Keratinocyte (primary cell): Measurements from ENCODE around the gene ICA1L. TPM values are rescaled to one million over a fixed set of nuclear protein-coding genes. Genes with fewer than 3 reads are reported as not detected.
A peak's percentile ranks its signal among the peaks of the same experiment; 100 is the strongest.
"Not testable (repeated sequence)": the region's sequence is repeated elsewhere in the genome, so short reads cannot be mapped to it uniquely, and the experiment has no call there.

Experiments
- DNase-seq: peaks from one replicate; pipeline ENCODE4 v3.0.0-alpha.2; 2011; ENCODE audit warnings: low read depth, missing footprints, low spot score
- FAIRE-seq: peaks from 2 replicates; lab custom pipeline; 2011; peaks lifted over from hg19 to GRCh38; lab: Jason Lieb, UNC
- H2AFZ ChIP-seq: 2 replicates; pipeline ENCODE4 v1.6.0; 2012; ENCODE audit warnings: low read length, control low read depth, inconsistent platforms; ENCODE audit not compliant: control insufficient read depth
- H3K27ac ChIP-seq: 2 replicates; pipeline ENCODE4 v1.5.1; 2011; ENCODE audit warnings: low read length; ENCODE audit not compliant: control insufficient read depth, insufficient read depth
- H3K27me3 ChIP-seq: 3 replicates; pipeline ENCODE4 v1.6.0; 2011; ENCODE audit warnings: low read length; ENCODE audit not compliant: control insufficient read depth, insufficient read depth; ENCODE audit errors: extremely low read depth
- H3K36me3 ChIP-seq, 2 experiments: 2 replicates in 1 of 2; 3 replicates in 1 of 2; pipeline ENCODE4 v1.5.1; 2011; ENCODE audit warnings: low read length in 2 of 2, mild to moderate bottlenecking in 1 of 2; ENCODE audit not compliant: control insufficient read depth in 2 of 2, insufficient read depth in 2 of 2; ENCODE audit errors: extremely low read depth in 1 of 2
- H3K4me1 ChIP-seq: 3 replicates; pipeline ENCODE4 v1.5.1; 2011; ENCODE audit warnings: low read length; ENCODE audit not compliant: control insufficient read depth, insufficient read depth; ENCODE audit errors: extremely low read depth
- H3K4me2 ChIP-seq: 3 replicates; pipeline ENCODE4 v1.6.0; 2011; ENCODE audit warnings: low read depth, low read length; ENCODE audit not compliant: control insufficient read depth, insufficient read depth; ENCODE audit errors: extremely low read depth
- H3K4me3 ChIP-seq, 3 experiments: fragments of 200-600 bp in 1 of 3; sonication (generic) in 1 of 3; 2 replicates in 2 of 3; 3 replicates in 1 of 3; pipeline ENCODE4 v1.5.1; 2011 to 2016; ENCODE audit warnings: low read length in 3 of 3, mild to moderate bottlenecking in 3 of 3, control low read depth in 2 of 3, inconsistent platforms in 1 of 3, low read depth in 1 of 3, mixed read lengths in 1 of 3, mixed run types in 1 of 3, moderate library complexity in 1 of 3; ENCODE audit not compliant: control insufficient read depth in 2 of 3, insufficient read depth in 2 of 3; ENCODE audit errors: extremely low read depth in 1 of 3
- H3K79me2 ChIP-seq: 2 replicates; pipeline ENCODE4 v1.6.0; 2012; ENCODE audit warnings: low read length; ENCODE audit not compliant: control insufficient read depth, insufficient read depth
- H3K9ac ChIP-seq: 3 replicates; pipeline ENCODE4 v1.6.0; 2011; ENCODE audit warnings: low read length; ENCODE audit not compliant: control insufficient read depth, insufficient read depth; ENCODE audit errors: extremely low read depth
- H3K9me1 ChIP-seq: 3 replicates; pipeline ENCODE4 v1.6.0; 2011; ENCODE audit warnings: low read length; ENCODE audit not compliant: control insufficient read depth, insufficient read depth; ENCODE audit errors: extremely low read depth
- H3K9me3 ChIP-seq: 2 replicates; pipeline ENCODE4 v1.5.1; 2012; ENCODE audit warnings: low read depth, low read length; ENCODE audit not compliant: control insufficient read depth
- H4K20me1 ChIP-seq: 3 replicates; pipeline ENCODE4 v1.6.0; 2011; ENCODE audit warnings: low read length; ENCODE audit not compliant: control insufficient read depth, insufficient read depth; ENCODE audit errors: extremely low read depth
- EZH2 ChIP-seq: IDR thresholded peaks from one replicate; pipeline ENCODE4 v1.6.1; 2012; ENCODE audit warnings: inconsistent platforms, mild to moderate bottlenecking, low read length, moderate library complexity
- dilution Hi-C: fragments of 300-500 bp; cut with MboI; formaldehyde crosslinking; loops from one replicate; pipeline ENCODE4 v1.7.0; 2020; ENCODE audit warnings: low sequenced_read_pairs; ENCODE audit not compliant: extremely low pct_ligation_motif_present
- polyA plus RNA-seq, 5 experiments: library from polyadenylated mRNA; depleted of rRNA in 3 of 5; stranded (reverse) in 3 of 5; stranded (forward) in 1 of 5; unstranded in 1 of 5; fragments of >200 nt; gene quantifications; 1 replicate in 1 of 5; 2 replicates in 3 of 5; 3 replicates in 1 of 5; pipeline versions ENCODE4 v1.2.1 to v1.2.3, GENCODE V29; 2011 to 2012; ENCODE audit warnings: missing spikeins in 2 of 5, low read depth in 1 of 5, low replicate concordance in 1 of 5
- TF ChIP-seq, protein P1 (sequence below), 3 experiments: IDR thresholded peaks in 1 of 3; conservative IDR thresholded peaks in 1 of 3; optimal IDR thresholded peaks in 1 of 3; 2 replicates in 2 of 3; 3 replicates in 1 of 3; pipeline versions ENCODE3 to v1.5.1; 2011; ENCODE audit warnings: low read length in 3 of 3, mild to moderate bottlenecking in 3 of 3, moderate library complexity in 2 of 3, control low read depth in 1 of 3, inconsistent platforms in 1 of 3; ENCODE audit not compliant: insufficient read depth in 2 of 3; ENCODE audit errors: extremely low read depth in 1 of 3

The ICA1L gene
- polyA plus RNA-seq, 1 donor (not counting 4 experiments of a cell fraction or from before 2014, with no cell fraction given), result 2.2 TPM

DNA sequence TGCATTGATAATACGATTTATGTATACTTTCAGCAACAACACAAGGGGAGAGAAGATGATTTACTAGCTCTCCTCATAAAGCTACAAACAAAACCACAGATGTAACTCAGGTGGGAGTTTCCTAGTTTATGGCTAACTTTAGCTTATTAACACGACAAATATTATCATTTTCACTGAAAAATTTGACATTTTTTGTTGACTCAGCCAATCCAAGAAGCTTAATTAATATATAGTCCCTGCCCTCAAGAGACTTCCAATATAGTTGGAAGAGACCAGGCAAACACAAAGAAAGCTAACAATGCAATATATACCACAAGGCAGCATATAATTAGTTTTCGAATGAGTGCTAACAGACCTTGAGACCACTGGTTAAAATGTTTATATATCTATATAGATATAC, 39.1 kb upstream of the ICA1L start:
- Histone ChIP-seq H3K27ac (peak overlapping the region; percentile 91), H3K36me3 (peaks cover 0 to 5% of the 10 kb centered on the region in 2 experiments), H3K4me1 (peaks cover 6% of the 10 kb centered on the region), H3K27me3 (no peaks in the 10 kb centered on the region), H4K20me1 (no peaks in the 10 kb centered on the region), H3K79me2 (peaks cover 41% of the 10 kb centered on the region), H2AFZ (no peak overlapping the region), H3K4me2 (peak overlapping the region; percentile 87), H3K9me1 (no peaks in the 10 kb centered on the region), H3K9ac (peak overlapping the region; percentile 90), H3K9me3 (no peaks in the 10 kb centered on the region), H3K4me3 (peak overlapping the region; percentile 85 to 96 (median 86))
- FAIRE-seq (no peak), DNase-seq (no peak)
- TF ChIP-seq, protein P1, sequence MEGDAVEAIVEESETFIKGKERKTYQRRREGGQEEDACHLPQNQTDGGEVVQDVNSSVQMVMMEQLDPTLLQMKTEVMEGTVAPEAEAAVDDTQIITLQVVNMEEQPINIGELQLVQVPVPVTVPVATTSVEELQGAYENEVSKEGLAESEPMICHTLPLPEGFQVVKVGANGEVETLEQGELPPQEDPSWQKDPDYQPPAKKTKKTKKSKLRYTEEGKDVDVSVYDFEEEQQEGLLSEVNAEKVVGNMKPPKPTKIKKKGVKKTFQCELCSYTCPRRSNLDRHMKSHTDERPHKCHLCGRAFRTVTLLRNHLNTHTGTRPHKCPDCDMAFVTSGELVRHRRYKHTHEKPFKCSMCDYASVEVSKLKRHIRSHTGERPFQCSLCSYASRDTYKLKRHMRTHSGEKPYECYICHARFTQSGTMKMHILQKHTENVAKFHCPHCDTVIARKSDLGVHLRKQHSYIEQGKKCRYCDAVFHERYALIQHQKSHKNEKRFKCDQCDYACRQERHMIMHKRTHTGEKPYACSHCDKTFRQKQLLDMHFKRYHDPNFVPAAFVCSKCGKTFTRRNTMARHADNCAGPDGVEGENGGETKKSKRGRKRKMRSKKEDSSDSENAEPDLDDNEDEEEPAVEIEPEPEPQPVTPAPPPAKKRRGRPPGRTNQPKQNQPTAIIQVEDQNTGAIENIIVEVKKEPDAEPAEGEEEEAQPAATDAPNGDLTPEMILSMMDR (optimal IDR thresholded peaks at IDR 0.05 in 1 of 3, IDR thresholded peaks at IDR 0.05 in 1 of 3, conservative IDR thresholded peaks at IDR 0.05 in 1 of 3; ENCODE audit: extremely low read depth in 1 of 3, insufficient read depth in 2 of 3, low read length in 3 of 3), result no peak
- TF ChIP-seq EZH2, result no peak
- dilution Hi-C loops, result no loop called here

DNA sequence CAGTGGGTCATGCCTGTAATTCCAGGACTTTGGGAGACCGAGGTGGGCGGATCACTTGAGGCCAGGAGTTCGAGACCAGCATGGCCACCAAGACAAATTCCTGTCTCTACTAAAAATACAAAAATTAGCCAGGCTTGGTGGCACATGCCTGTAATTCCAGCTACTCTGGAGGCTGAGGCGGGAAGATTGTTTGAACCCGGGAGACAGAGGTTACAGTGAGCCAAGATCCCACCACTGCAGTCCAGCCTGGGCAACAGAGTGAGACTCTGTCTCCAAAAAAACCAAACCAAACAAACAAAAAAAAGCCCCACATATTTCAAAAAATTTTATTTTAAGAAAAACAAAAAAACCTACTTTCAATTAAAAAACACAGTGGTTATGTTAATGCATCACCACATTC, 38.7 kb upstream of the ICA1L start:
- H3K27ac ChIP-seq, H3K36me3 ChIP-seq, H3K9me1 ChIP-seq, H3K27me3 ChIP-seq, FAIRE-seq, H2AFZ ChIP-seq, DNase-seq, H3K9me3 ChIP-seq, dilution Hi-C loops, H3K9ac ChIP-seq, H3K4me1 ChIP-seq, H4K20me1 ChIP-seq: not testable (repeated sequence)
- H3K4me2 ChIP-seq, result peak overlapping the region; percentile 87
- H3K79me2 ChIP-seq, result peaks cover 45% of the 10 kb centered on the region
- H3K4me3 ChIP-seq, result peak overlapping the region; percentile 85 to 96 (median 86)
